Testis (tissue), 2 donors: Measurements from ENCODE around the gene CACNB4.

Experiments
- POLR2A ChIP-seq: fragments of 450-650 bp; IDR thresholded peaks from one replicate; pipeline ENCODE4 v1.6.1; 2017; ENCODE audit warnings: antibody characterized with exemption, mild to moderate bottlenecking, moderate library complexity
- TF ChIP-seq, protein P1 (sequence below), 3 experiments: fragments of 450-650 bp in 2 of 3; fragments of 200-600 bp in 1 of 3; sonication (generic) in 1 of 3; IDR thresholded peaks; one replicate each; pipeline ENCODE4 v1.5.1; 2016 to 2019; ENCODE audit warnings: antibody characterized with exemption in 3 of 3, mild to moderate bottlenecking in 2 of 3, moderate library complexity in 1 of 3

DNA sequence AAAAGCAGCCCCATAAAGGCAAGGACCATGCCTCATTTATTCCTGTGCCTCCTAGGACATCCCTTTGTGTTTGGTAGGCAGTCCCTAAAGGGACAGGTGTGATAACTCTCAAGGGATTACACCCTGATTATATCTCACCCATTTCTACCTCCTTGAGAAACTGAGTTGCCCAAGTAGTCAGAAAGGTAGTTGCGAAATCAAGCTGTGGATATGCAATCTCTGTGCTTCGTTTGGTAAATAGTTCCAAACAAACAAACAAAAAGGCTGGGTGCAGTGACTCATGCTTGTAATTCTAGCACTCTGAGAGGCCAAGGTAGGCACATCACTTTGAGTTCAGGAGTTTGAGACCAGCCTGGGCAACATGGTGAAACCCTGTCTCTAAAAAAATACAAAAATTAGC is 170.5 kb downstream of the CACNB4 start:
- TF ChIP-seq, protein P1, sequence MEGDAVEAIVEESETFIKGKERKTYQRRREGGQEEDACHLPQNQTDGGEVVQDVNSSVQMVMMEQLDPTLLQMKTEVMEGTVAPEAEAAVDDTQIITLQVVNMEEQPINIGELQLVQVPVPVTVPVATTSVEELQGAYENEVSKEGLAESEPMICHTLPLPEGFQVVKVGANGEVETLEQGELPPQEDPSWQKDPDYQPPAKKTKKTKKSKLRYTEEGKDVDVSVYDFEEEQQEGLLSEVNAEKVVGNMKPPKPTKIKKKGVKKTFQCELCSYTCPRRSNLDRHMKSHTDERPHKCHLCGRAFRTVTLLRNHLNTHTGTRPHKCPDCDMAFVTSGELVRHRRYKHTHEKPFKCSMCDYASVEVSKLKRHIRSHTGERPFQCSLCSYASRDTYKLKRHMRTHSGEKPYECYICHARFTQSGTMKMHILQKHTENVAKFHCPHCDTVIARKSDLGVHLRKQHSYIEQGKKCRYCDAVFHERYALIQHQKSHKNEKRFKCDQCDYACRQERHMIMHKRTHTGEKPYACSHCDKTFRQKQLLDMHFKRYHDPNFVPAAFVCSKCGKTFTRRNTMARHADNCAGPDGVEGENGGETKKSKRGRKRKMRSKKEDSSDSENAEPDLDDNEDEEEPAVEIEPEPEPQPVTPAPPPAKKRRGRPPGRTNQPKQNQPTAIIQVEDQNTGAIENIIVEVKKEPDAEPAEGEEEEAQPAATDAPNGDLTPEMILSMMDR (IDR thresholded peaks at IDR 0.05) = no peak
- TF ChIP-seq POLR2A = no peak
